GM13977 (cell line): ENCODE data around the gene SESTD1.
A peak's percentile ranks its signal among the peaks of the same experiment; 100 is the strongest.

Experiments
- DNase-seq: peaks from one replicate; pipeline ENCODE4 v3.0.0; 2012; ENCODE audit warnings: low spot score
- in situ Hi-C: fragments of 300-500 bp; cut with MboI; formaldehyde crosslinking; loops from one replicate; pipeline ENCODE4 v1.12.0; 2022; ENCODE audit warnings: low sequenced_read_pairs, low pct_unique_long_range_greater_than_20kb, mixed read lengths, inconsistent platforms; ENCODE audit not compliant: unreplicated experiment
- TF ChIP-seq, protein P1 (sequence below): IDR thresholded peaks from 2 replicates; pipeline ENCODE4 v1.5.1; 2012; ENCODE audit warnings: mild to moderate bottlenecking, control low read depth; ENCODE audit not compliant: insufficient read depth; ENCODE audit errors: extremely low read depth, missing control alignments

Gene SESTD1

DNA sequence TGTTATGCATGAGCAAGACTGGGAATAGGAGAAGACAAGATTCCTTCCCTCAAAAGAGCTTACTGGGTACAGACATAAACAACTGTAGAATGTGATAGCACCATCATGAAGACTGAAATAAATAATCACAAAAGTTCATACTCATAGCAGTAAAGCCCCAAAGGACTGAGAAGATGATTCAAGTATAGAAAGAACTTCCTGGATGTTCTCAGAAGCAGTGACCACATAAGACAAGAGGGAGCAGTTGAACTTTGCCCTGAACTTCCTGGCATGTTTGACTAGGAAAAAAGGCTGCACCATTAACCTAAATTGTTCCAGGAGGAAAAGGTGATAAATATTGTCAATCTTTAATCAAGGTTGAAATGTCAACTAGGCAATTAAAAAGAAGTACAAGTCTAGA, 156.9 kb downstream of the SESTD1 start:
- TF ChIP-seq, protein P1, sequence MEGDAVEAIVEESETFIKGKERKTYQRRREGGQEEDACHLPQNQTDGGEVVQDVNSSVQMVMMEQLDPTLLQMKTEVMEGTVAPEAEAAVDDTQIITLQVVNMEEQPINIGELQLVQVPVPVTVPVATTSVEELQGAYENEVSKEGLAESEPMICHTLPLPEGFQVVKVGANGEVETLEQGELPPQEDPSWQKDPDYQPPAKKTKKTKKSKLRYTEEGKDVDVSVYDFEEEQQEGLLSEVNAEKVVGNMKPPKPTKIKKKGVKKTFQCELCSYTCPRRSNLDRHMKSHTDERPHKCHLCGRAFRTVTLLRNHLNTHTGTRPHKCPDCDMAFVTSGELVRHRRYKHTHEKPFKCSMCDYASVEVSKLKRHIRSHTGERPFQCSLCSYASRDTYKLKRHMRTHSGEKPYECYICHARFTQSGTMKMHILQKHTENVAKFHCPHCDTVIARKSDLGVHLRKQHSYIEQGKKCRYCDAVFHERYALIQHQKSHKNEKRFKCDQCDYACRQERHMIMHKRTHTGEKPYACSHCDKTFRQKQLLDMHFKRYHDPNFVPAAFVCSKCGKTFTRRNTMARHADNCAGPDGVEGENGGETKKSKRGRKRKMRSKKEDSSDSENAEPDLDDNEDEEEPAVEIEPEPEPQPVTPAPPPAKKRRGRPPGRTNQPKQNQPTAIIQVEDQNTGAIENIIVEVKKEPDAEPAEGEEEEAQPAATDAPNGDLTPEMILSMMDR = no peak
- in situ Hi-C loops = loop anchor here (10.0 kb wide), 1 partner anchor 73 kb away; no protein-coding TSS in a partner anchor
- no peak for DNase-seq

DNA sequence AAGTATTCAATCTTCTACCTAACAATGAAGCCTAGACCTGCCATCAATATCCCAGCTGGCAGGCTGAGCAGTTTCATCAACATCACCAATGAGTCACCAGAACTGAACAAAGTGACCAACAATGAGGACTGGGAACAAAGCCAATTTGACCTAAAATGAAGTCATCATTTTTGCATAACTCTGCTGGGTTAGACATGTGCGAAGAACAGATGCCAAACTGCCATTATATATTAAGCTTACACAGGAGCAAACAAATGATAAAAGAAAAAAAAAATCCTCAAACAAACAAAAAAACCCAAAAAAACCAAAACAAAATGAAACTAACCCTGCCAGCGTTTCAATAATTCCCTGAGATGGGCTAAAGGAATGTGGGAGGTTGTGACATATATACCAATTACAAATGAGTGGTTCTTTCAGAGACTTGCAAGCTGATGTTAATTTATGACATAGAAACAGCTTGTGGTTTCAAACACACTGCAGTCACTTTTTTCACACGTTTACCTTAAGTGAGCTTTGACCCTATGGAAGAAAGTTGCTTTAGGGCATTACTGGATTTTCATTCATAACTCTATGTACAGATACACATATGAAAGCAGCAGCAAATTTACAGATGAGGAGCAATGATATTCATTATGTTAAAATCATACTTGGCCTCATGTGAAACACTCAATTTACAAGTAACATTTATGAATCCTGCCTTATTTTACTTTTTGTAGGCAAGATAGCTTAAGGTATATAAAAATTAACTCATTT, 157.8 kb downstream of the SESTD1 start:
- TF ChIP-seq, protein P1 = no peak
- peak; percentile 10 for DNase-seq
- in situ Hi-C loops = loop anchor here (10.0 kb wide), 1 partner anchor 72 kb away; no protein-coding TSS in a partner anchor

DNA sequence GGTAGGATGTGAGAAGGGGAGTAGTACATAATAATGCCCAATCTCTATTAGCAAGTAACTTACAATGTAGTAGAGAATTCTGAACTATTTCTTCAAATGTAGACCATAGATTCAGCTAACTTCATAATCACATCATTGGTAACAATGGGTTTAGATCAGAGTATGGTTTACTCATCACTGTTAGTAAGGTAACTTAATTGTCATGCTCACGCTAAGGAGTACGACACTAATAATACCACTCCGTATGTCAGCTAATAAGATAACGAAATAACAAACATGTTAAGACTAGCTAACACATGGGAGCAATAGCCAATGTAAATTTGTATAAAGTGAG, 158.3 kb downstream of the SESTD1 start:
- in situ Hi-C loops = loop anchor here (10.0 kb wide), 1 partner anchor 72 kb away; no protein-coding TSS in a partner anchor
- TF ChIP-seq, protein P1 = no peak
- no peak for DNase-seq

DNA sequence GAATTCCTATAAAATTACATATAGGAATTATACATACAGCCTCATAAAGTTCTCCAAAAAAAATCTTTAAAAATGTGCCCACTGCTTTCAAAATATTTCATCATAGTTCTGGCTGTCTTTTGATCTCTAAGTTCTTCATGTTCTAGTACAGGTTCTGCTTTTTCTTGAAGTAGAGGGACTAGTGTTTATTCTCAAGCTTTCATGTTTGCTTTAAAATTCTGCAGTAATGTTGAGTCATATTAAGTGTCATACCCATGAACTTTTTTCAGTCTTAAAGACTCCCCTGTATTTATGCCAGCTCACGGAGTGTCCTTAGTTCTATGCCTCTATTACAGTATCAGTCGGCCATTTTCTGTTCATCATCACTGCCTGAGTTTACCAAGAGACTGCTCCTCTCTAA, 159.9 kb downstream of the SESTD1 start:
- in situ Hi-C loops = loop anchor here (10.0 kb wide), 1 partner anchor 70 kb away; no protein-coding TSS in a partner anchor
- DNase-seq = no peak
- TF ChIP-seq, protein P1 = no peak

DNA sequence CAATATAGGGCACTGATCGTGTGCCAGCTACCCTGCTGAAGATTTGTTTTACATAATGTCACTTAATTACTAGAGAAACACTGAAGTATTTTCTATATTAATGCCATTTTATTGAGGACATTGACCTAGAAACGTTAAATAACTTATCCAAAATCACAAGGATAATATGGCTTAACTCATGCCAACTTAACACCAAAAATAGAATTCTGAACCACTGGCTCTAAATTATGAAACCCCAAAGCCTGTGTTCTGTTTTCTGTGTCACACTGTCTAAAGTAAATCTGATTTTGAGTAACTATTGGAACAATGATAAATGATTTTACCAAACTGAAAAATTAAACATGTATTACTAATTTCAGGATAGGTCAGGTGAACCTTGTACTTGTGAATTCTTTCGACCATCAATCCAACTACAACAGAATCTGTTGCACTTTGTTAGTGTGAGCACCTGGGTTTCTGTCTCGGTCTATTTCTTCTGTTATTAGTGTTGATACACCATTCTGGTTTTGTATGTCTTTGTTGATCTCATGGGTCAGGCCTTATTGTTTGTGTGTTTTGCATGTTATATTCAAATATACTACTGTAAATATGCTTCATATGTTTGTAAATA, 166.4 kb downstream of the SESTD1 start:
- in situ Hi-C loops = no loop called here
- TF ChIP-seq, protein P1 = no peak

DNA sequence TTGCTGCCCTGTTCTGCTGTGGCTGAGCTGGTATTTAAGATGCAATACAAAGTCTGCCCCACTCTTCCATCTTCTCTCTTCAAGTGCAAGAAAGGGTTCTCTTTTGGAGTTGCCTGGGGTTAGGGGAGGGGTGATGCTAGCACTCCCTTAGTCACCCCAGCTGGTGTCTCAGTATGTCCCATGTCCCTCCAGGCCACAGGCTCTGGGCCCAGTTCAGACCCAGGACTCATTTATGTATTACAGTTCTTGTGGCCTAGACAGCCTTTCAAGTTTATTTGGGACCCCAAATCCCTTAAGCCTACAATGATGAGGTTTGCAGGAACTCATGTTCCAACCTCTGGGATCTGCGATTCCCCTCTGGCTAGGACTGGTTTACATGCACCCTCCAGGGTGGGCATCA, 167.5 kb downstream of the SESTD1 start:
- TF ChIP-seq, protein P1 = no peak
- no peak for DNase-seq
- in situ Hi-C loops = no loop called here

More for the DNA sequence above, 166.4 kb downstream of the SESTD1 start:
- no peak for DNase-seq
